HG02571 (cell line): ENCODE results near the gene TCF25.
A peak's percentile ranks its signal among the peaks of the same experiment; 100 is the strongest.
"Not testable (repeated sequence)": the region's sequence is repeated elsewhere in the genome, so short reads cannot be mapped to it uniquely, and the experiment has no call there.

Experiments
- ATAC-seq: cut with Tn5 transposase; IDR thresholded peaks from one replicate; pipeline ENCODE4 v1.9.1; 2021; ENCODE audit warnings: mild to moderate bottlenecking, moderate library complexity; ENCODE audit not compliant: unreplicated experiment

Gene TCF25, protein sequence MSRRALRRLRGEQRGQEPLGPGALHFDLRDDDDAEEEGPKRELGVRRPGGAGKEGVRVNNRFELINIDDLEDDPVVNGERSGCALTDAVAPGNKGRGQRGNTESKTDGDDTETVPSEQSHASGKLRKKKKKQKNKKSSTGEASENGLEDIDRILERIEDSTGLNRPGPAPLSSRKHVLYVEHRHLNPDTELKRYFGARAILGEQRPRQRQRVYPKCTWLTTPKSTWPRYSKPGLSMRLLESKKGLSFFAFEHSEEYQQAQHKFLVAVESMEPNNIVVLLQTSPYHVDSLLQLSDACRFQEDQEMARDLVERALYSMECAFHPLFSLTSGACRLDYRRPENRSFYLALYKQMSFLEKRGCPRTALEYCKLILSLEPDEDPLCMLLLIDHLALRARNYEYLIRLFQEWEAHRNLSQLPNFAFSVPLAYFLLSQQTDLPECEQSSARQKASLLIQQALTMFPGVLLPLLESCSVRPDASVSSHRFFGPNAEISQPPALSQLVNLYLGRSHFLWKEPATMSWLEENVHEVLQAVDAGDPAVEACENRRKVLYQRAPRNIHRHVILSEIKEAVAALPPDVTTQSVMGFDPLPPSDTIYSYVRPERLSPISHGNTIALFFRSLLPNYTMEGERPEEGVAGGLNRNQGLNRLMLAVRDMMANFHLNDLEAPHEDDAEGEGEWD

DNA sequence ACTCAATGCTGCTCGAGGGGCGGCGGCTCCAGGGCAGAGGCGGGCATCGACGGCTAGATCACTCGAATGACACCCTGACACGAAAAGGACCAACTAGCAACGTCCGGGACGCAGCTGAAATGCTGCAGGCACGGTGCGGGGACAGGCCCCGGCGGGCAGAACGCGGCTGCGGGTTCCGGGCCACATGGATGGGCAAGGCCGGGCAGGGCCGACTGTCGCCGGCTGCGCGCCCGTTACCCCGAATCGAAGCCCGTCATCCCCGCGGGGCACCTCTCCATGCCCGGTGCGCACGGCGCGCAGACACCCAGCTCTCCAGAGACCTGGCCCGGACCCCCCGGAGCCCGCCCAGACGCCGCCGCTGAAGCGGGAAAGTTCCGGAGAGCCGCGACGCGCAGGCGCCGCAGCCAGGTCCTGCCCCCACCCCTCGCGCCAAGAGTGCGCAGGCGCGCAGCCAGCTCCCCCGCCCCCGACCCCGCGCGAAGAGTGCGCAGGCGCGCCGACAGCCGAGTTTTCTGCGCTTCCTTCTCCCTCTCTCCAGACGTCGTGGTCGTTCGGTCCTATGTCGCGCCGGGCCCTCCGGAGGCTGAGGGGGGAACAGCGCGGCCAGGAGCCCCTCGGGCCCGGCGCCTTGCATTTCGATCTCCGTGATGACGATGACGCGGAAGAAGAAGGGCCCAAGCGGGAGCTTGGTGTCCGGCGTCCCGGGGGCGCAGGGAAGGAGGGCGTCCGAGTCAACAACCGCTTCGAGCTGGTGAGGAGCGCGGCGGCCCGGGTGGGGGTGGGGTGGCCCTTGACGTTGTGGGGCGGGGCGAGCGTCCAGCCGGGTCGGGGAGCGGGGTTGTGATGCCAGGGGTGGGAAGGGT lies at the start of gene TCF25:
Gene TCF25 (plus strand): TSS at position 484 of the 863 bp plus-strand sequence. CDS start 76 bp downstream, at position 560.
- ATAC-seq: peak; percentile 41

GRCh38 chr16:89823824-89824148 lies 49.6 kb upstream of the TCF25 start:
- not testable (repeated sequence) for ATAC-seq

- ATAC-seq: no peak
Observed at GRCh38 chr16:89826531-89827382, 46.6 kb upstream of the TCF25 start.

DNA sequence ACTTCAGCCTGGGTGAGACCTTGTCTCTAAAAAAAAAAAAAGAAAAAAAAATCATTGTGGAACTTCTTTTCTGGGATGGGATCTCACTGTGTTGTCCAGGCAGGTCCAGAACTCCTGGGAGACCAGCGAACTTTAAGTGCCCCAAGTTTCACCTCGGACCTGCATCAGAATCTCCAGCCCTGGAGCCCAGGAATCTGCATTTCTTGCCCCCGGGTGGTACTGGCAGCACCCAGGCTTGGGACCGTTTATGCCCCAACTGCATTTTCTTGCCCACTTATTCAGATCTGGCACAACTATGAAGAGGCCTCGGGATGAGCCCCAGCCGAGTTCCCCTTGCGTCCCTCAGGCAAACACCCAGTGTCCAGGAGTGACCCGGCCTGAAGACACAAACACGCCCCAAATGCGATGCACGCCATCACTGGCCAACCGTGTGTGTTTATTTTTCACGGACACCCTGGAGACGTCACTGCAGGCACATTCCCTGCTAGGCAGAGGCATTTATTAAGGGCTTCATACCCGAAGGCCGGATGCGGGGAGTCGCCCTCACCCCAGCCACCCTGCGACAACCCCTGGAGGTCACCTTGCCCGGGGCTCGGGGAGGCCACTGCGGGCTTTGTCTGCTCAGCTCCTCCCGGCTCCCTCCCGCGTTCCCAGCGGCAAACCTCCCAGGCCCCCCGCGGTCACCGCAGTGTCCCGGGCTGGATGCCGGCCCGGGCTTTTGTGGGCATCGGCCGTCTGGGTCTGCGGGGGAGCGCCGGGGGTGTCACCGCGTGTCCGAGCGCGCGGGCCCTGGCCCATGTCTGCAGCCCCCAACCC lies 45.8 kb upstream of the TCF25 start:
- no peak for ATAC-seq

GRCh38 chr16:89828199-89828869 lies 45.1 kb upstream of the TCF25 start, which contains the start of gene SPIRE2:
TSS of gene SPIRE2 (plus strand) at chr16:89828475. CDS start at chr16:89828551, 76 bp downstream.
- no peak for ATAC-seq

GRCh38 chr16:89828870-89829629 lies 44.3 kb upstream of the TCF25 start:
- no peak for ATAC-seq

DNA sequence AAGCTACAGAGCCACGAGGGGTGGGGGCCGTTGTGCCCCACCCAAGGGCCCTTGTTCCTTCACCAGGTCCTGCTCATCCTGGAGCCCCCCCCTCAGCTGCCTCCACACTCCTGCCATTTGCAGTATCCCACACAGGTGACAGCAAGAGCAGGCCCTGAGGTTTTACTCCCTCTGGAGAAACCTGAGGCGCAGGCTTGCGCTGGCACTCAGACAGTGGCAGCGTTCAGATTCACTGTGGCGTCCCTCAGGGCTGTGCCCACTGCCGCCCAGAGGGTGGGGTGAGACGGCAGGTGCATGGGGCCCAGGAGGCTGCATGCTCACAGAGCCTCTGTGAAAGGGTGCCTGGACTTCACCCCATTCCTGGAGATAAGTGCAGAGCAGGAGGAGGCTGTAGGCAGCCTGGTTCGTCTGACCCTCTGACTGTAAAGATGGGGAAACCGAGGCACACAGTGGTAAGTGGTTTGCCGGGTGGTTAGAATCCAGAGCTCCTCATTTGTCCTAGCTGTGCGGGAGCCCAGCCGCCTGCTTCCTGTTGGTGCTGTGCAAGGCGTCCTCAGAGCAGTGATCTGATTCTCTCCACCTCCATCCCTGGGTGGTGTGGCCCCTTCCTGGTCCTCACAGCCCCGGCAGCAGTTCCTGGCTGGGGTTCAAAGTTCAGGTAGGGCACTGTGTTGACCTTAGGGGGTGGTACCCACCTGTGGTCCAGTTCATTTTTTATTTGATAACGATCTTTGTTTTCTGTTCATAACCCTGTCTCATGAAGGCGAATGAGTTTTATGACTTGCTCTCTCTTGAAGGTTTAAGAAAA lies 43.6 kb upstream of the TCF25 start:
- ATAC-seq: no peak

DNA sequence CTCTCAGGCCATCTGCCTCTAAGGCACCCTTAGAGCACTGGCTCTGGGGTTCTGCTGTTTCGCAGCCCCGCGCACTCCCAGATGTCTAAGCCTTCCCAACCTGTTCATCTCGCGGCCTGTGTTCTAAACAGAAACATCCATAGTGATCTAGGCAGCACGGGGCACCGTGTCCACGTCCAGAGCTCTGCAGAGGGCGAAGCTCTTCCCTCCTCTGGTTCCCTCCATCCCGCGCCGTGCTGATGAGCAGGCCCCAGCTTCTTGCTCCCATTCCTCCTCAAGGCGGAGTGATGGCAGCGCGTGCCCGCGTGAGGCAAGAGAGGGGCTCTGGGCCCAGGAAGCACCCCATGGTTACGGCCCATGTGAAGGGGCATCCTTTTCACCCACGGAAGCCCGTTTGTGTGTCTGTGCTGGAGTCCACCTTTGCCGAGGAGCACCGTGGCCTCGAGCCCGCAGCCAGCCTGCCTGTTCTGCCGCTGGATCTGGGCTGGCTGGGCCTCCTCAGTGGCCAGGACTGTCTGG lies 41.5 kb upstream of the TCF25 start:
- ATAC-seq: no peak

DNA sequence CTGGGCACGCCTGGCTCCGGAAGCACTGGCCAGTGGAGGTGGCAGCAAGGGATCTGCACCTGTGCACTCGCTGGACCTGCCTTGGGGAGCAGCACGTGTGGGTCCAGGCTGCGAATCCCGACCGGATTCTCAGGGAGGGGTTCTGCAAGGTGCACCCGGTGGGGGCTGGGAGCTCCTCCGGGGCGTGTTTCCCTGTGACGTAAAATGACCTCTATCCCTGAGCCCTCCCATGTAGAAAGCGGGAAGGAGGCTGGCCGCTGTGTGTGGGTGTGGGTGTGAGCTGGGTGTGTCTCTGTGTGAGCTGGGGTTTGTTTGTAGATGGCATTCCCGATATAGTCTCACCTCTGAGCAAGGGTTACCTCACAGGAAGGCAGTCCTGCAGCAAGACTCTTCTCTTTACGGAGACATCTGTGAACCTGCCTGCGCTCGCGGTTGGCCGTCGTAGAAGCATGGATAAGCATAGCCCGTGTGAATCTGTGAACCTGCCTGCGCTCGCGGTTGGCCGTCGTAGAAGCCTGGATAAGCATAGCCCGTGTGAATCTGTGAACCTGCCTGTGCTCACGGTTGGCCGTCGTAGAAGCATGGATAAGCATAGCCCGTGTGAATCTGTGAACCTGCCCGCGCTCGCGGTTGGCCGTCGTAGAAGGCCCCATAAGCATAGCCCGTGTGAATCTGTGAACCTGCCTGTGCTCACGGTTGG lies 39.6 kb upstream of the TCF25 start:
- not testable (repeated sequence) for ATAC-seq

GRCh38 chr16:89834813-89835363 lies 38.5 kb upstream of the TCF25 start:
- not testable (repeated sequence) for ATAC-seq

GRCh38 chr16:89836484-89836883 lies 36.9 kb upstream of the TCF25 start:
- not testable (repeated sequence) for ATAC-seq

DNA sequence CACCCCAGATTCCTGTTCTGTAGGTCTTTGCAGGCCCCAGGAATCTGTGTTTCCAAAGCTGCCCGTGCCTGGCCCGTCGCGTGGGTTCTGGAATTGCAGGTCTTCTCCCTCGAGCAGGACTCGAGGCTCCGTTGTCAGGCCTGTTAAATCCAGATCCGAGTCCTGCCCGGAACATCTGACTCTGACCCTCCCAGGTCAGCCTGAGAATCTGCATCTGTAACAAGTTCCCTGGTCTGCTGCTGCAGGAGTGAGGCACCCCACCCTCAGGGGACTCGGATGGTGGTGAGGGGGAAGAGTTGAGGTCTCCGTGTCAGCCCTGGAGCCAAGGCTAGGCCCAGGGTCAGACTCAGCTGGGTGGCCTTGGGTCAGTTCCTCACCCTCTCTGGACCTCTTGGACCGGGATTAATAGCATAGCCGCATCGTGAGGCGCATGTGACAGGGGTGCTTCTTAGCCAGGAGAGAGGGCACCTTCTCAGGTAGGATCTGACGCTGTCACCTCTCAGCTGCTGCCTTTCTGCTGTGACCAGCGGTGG lies 36.3 kb upstream of the TCF25 start:
- ATAC-seq: no peak

DNA sequence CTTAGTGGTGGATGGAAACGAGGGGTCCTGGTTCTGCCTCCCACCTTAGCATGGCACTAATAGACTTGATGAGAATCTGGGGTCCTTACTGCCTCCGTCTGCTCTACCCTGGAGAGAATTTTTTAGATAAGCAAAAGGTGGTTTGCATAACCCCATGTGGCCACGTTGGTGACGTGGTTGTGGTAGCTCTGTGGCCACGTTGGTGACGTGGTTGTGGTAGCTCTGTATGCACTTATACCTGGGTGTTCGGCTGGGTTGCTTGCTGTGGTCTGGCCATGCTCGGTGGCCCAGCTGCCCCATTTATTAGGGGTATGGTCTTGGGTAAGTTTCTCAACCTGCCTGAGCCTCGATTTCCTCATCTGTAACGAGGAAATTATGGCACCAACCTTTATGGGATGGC lies 32.1 kb upstream of the TCF25 start:
- no peak for ATAC-seq

- no peak for ATAC-seq
Observed at GRCh38 chr16:89842471-89843408, 30.7 kb upstream of the TCF25 start.
